WTC11 (cell line): ENCODE results near the gene TPK1. TPM values are rescaled to one million over a fixed set of nuclear protein-coding genes. Genes with fewer than 3 reads are reported as not detected.

ENCODE experiments used
- ATAC-seq: fragments of 200-7000 bp; cut with Tn5 transposase; 2 replicates; pipeline ENCODE4 v1.10.0; 2021; ENCODE audit warnings: mild to moderate bottlenecking, moderate library complexity
- CTCF ChIA-PET: fragments of 300-600 bp; sonication (Branson Sonifier 250); formaldehyde crosslinking; loops from one replicate; lab custom pipeline; 2021; ENCODE audit warnings: antibody characterized with exemption; lab: Charles Lee
- POLR2A ChIA-PET: fragments of 350-600 bp; sonication (Branson Sonifier 250); formaldehyde crosslinking; loops from one replicate; lab custom pipeline; 2021; ENCODE audit warnings: antibody characterized with exemption; lab: Charles Lee
- DNase-seq: peaks from one replicate; pipeline ENCODE4 v3.0.0; 2021; ENCODE audit warnings: low spot score
- H3K27ac Mint-ChIP-seq: 2 replicates; pipeline ENCODE4 v1.8.0; 2021; ENCODE audit warnings: mixed read lengths
- H3K27me3 Mint-ChIP-seq: 2 replicates; pipeline ENCODE4 v1.8.0; 2021; ENCODE audit warnings: low read depth, mild to moderate bottlenecking, moderate library complexity, mixed read lengths
- H3K36me3 Mint-ChIP-seq: 2 replicates; pipeline ENCODE4 v1.8.0; 2021; ENCODE audit warnings: mixed read lengths
- H3K4me1 Mint-ChIP-seq: 2 replicates; pipeline ENCODE4 v1.8.0; 2022; ENCODE audit warnings: mixed read lengths
- H3K4me3 Mint-ChIP-seq: 2 replicates; pipeline ENCODE4 v1.8.0; 2021; ENCODE audit warnings: mild to moderate bottlenecking, moderate library complexity, mixed read lengths
- H3K9me3 Mint-ChIP-seq: 2 replicates; pipeline ENCODE4 v1.8.0; 2021; ENCODE audit warnings: mixed read lengths
- ATF1 ChIP-seq: sonication (generic); formaldehyde crosslinking; IDR thresholded peaks from 2 replicates; pipeline ENCODE4 v1.8.1; 2023; ENCODE audit warnings: mild to moderate bottlenecking, moderate library complexity, missing genetic modification reagents
- CREM ChIP-seq: sonication (generic); formaldehyde crosslinking; IDR thresholded peaks from 2 replicates; pipeline ENCODE4 v1.8.1; 2022; ENCODE audit warnings: mild to moderate bottlenecking, missing genetic modification reagents, moderate library complexity
- ESRRA ChIP-seq: sonication (generic); formaldehyde crosslinking; IDR thresholded peaks from 2 replicates; pipeline ENCODE4 v1.8.1; 2022; ENCODE audit warnings: mild to moderate bottlenecking, missing genetic modification reagents, borderline replicate concordance
- FOXJ3 ChIP-seq: sonication (generic); formaldehyde crosslinking; IDR thresholded peaks from 2 replicates; pipeline ENCODE4 v1.9.0; 2021; ENCODE audit warnings: missing genetic modification reagents, mild to moderate bottlenecking, borderline replicate concordance
- GABPB1 ChIP-seq: sonication (generic); formaldehyde crosslinking; IDR thresholded peaks from 2 replicates; pipeline ENCODE4 v1.8.1; 2023; ENCODE audit warnings: mild to moderate bottlenecking, missing genetic modification reagents
- JAZF1 ChIP-seq: fragments of 250-450 bp; sonication (Bioruptor Pico); IDR thresholded peaks from 2 replicates; pipeline ENCODE4 v1.9.0; 2021; ENCODE audit warnings: moderate library complexity, mild to moderate bottlenecking, inconsistent platforms
- KAT7 ChIP-seq: sonication (generic); formaldehyde crosslinking; IDR thresholded peaks from 2 replicates; pipeline ENCODE4 v1.8.1; 2023; ENCODE audit warnings: missing genetic modification reagents, mild to moderate bottlenecking, borderline replicate concordance
- MXD4 ChIP-seq: fragments of 250-450 bp; sonication (Bioruptor Pico); IDR thresholded peaks from 2 replicates; pipeline ENCODE4 v1.8.0; 2021; ENCODE audit warnings: mild to moderate bottlenecking, moderate library complexity, borderline replicate concordance
- MYBL2 ChIP-seq: sonication (generic); formaldehyde crosslinking; IDR thresholded peaks from 2 replicates; pipeline ENCODE4 v1.8.1; 2023; ENCODE audit warnings: mild to moderate bottlenecking, moderate library complexity, missing genetic modification reagents
- NFATC4 ChIP-seq: fragments of 250-450 bp; sonication (Bioruptor Pico); IDR thresholded peaks from 2 replicates; pipeline ENCODE4 v1.9.0; 2021; ENCODE audit warnings: mild to moderate bottlenecking
- NFE2L1 ChIP-seq: sonication (generic); formaldehyde crosslinking; IDR thresholded peaks from 2 replicates; pipeline ENCODE4 v1.8.1; 2023; ENCODE audit warnings: missing genetic modification reagents
- NR1H2 ChIP-seq: sonication (generic); formaldehyde crosslinking; IDR thresholded peaks from 2 replicates; pipeline ENCODE4 v1.9.0; 2021; ENCODE audit warnings: mild to moderate bottlenecking, moderate library complexity, missing genetic modification reagents
- SP1 ChIP-seq: sonication (generic); formaldehyde crosslinking; conservative IDR thresholded peaks from 2 replicates; pipeline ENCODE4 v1.8.1; 2022; ENCODE audit warnings: missing genetic modification reagents
- ZBTB21 ChIP-seq: sonication (generic); formaldehyde crosslinking; IDR thresholded peaks from 2 replicates; pipeline ENCODE4 v1.8.1; 2023; ENCODE audit warnings: mild to moderate bottlenecking, missing genetic modification reagents, borderline replicate concordance
- ZNF219 ChIP-seq: sonication (generic); formaldehyde crosslinking; IDR thresholded peaks from 2 replicates; pipeline ENCODE4 v1.8.0; 2023; ENCODE audit warnings: missing genetic modification reagents, mild to moderate bottlenecking, borderline replicate concordance
- ZNF317 ChIP-seq: sonication (generic); formaldehyde crosslinking; IDR thresholded peaks from 2 replicates; pipeline ENCODE4 v1.8.1; 2023; ENCODE audit warnings: low read depth, mild to moderate bottlenecking, moderate library complexity, missing genetic modification reagents, borderline replicate concordance
- ZNF423 ChIP-seq: fragments of 250-450 bp; sonication (Bioruptor Pico); IDR thresholded peaks from 2 replicates; pipeline ENCODE4 v2.1.2; 2022; ENCODE audit warnings: mild to moderate bottlenecking, moderate library complexity
- total RNA-seq: library from RNA; stranded (reverse); gene quantifications from 3 replicates; pipeline ENCODE4 v1.2.3, GENCODE V29; 2021
- TF ChIP-seq, protein P1 (sequence below): fragments of 250-450 bp; sonication (Bioruptor Pico); IDR thresholded peaks from 2 replicates; pipeline ENCODE4 v2.1.2; 2022; ENCODE audit warnings: mild to moderate bottlenecking, moderate library complexity
- TF ChIP-seq, protein P2 (sequence below): sonication (generic); formaldehyde crosslinking; IDR thresholded peaks from 2 replicates; pipeline ENCODE4 v1.8.1; 2023; ENCODE audit warnings: mild to moderate bottlenecking, missing genetic modification reagents
- TF ChIP-seq, protein P3 (sequence below): fragments of 200-600 bp; IDR thresholded peaks from 2 replicates; pipeline ENCODE4 v1.8.0; 2022; ENCODE audit warnings: antibody characterized with exemption
- TF ChIP-seq, protein P4 (sequence below): sonication (generic); formaldehyde crosslinking; IDR thresholded peaks from 2 replicates; pipeline ENCODE4 v1.8.1; 2022; ENCODE audit warnings: mild to moderate bottlenecking, missing genetic modification reagents, moderate library complexity, borderline replicate concordance
- TF ChIP-seq, protein P5 (sequence below): sonication (generic); formaldehyde crosslinking; IDR thresholded peaks from 2 replicates; pipeline ENCODE4 v1.8.1; 2022; ENCODE audit warnings: low read depth, mild to moderate bottlenecking, moderate library complexity, missing genetic modification reagents, borderline replicate concordance
- TF ChIP-seq, protein P6 (sequence below): sonication (generic); formaldehyde crosslinking; IDR thresholded peaks from 2 replicates; pipeline ENCODE4 v1.8.1; 2023; ENCODE audit warnings: mild to moderate bottlenecking, missing genetic modification reagents, moderate library complexity
- TF ChIP-seq, protein P7 (sequence below): sonication (generic); formaldehyde crosslinking; IDR thresholded peaks from 2 replicates; pipeline ENCODE4 v1.8.0; 2022; ENCODE audit warnings: mild to moderate bottlenecking, missing genetic modification reagents

The TPK1 gene
- total RNA-seq, 1 experiment from 2014 or later = 2.7 TPM

DNA sequence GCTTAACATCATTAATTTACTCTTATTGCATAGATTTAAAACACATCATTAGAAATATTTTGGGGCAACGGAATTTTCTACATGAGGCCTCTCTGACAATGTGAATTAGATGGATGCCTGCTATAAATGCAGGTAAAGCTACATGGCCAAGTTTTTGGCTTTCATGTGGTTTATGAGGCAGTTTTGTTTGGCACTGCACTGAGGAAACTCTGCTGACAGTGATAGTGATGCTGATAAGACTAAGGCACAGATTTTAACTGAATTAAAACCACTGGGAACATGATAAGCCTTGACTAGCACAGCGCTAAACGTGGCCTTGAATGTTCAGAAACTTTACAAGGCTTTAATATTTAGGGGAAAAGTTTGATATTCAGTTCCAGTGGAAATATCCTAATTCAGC, 318.1 kb downstream of the TPK1 start:
- CTCF ChIA-PET = no interaction called here
- no peak overlapping the region for H3K4me3 Mint-ChIP-seq
- no peaks in the 10 kb centered on the region for H3K36me3 Mint-ChIP-seq
- DNase-seq (no peak), ATAC-seq (no peak)
- no peaks in the 10 kb centered on the region for H3K9me3 Mint-ChIP-seq
- H3K27ac Mint-ChIP-seq = no peak overlapping the region
- no peaks in the 10 kb centered on the region for H3K27me3 Mint-ChIP-seq
- H3K4me1 Mint-ChIP-seq = peaks cover 19% of the 10 kb centered on the region
- POLR2A ChIA-PET = no interaction called here
- TF ChIP-seq SP1 (CRISPR knock-in tag) (no peak), ESRRA (no peak), MYBL2 (no peak), ZNF317 (no peak), ATF1 (CRISPR knock-in tag) (no peak), NFATC4 (CRISPR knock-in tag) (no peak), GABPB1 (CRISPR knock-in tag) (no peak), JAZF1 (CRISPR knock-in tag) (no peak), KAT7 (CRISPR knock-in tag) (no peak), FOXJ3 (no peak), ZBTB21 (CRISPR knock-in tag) (no peak)
- TF ChIP-seq, protein P1, sequence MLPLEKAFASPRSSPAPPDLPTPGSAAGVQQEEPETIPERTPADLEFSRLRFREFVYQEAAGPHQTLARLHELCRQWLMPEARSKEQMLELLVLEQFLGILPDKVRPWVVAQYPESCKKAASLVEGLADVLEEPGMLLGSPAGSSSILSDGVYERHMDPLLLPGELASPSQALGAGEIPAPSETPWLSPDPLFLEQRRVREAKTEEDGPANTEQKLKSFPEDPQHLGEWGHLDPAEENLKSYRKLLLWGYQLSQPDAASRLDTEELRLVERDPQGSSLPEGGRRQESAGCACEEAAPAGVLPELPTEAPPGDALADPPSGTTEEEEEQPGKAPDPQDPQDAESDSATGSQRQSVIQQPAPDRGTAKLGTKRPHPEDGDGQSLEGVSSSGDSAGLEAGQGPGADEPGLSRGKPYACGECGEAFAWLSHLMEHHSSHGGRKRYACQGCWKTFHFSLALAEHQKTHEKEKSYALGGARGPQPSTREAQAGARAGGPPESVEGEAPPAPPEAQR (CRISPR knock-in tag) = no peak

DNA sequence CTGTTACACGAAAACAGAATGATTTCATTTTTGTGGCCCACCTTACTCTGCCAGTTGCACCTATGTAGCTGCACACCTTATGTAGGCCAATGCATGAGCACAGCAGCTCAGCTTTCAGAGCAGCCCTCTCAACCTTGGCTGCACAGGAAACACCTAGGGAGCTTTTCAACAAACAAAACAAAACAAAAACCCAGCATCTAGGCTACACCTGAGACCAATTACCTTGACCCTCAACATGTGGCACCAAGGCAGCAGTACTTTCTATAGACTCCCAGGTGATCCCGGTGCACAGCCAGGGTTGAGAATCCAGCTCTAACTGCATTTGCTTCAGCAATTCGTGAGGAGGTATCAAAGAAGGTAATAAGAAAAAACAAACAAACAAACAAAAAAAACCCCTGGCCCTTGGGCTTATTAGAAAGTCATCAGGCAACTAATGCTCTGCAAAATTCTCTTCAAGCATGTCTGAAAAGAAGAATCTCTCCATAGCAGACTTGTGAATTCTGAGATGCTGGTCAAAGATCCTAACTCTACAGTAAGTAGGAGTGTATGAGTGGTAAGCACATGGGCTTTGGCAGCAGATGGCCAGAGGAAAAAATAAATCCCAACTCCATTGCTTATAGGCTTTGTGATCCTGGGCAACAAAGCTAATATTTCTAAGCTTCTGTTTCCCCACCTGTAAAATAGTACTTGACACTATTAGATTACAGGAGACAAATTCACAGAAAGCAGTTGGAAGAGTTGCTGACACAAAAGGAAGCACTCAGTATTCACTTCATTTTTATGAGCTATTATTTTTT, 318.9 kb downstream of the TPK1 start:
- CTCF ChIA-PET = no interaction called here
- TF ChIP-seq NR1H2 (CRISPR knock-in tag) (no peak), MXD4 (no peak), CREM (CRISPR knock-in tag) (no peak), GABPB1 (CRISPR knock-in tag) (no peak), ZNF219 (CRISPR knock-in tag) (no peak), ZNF423 (no peak), NFE2L1 (CRISPR knock-in tag) (no peak)
- TF ChIP-seq, protein P2, sequence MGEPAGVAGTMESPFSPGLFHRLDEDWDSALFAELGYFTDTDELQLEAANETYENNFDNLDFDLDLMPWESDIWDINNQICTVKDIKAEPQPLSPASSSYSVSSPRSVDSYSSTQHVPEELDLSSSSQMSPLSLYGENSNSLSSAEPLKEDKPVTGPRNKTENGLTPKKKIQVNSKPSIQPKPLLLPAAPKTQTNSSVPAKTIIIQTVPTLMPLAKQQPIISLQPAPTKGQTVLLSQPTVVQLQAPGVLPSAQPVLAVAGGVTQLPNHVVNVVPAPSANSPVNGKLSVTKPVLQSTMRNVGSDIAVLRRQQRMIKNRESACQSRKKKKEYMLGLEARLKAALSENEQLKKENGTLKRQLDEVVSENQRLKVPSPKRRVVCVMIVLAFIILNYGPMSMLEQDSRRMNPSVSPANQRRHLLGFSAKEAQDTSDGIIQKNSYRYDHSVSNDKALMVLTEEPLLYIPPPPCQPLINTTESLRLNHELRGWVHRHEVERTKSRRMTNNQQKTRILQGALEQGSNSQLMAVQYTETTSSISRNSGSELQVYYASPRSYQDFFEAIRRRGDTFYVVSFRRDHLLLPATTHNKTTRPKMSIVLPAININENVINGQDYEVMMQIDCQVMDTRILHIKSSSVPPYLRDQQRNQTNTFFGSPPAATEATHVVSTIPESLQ (CRISPR knock-in tag) = no peak
- TF ChIP-seq, protein P3, sequence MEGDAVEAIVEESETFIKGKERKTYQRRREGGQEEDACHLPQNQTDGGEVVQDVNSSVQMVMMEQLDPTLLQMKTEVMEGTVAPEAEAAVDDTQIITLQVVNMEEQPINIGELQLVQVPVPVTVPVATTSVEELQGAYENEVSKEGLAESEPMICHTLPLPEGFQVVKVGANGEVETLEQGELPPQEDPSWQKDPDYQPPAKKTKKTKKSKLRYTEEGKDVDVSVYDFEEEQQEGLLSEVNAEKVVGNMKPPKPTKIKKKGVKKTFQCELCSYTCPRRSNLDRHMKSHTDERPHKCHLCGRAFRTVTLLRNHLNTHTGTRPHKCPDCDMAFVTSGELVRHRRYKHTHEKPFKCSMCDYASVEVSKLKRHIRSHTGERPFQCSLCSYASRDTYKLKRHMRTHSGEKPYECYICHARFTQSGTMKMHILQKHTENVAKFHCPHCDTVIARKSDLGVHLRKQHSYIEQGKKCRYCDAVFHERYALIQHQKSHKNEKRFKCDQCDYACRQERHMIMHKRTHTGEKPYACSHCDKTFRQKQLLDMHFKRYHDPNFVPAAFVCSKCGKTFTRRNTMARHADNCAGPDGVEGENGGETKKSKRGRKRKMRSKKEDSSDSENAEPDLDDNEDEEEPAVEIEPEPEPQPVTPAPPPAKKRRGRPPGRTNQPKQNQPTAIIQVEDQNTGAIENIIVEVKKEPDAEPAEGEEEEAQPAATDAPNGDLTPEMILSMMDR = no peak
- TF ChIP-seq, protein P4, sequence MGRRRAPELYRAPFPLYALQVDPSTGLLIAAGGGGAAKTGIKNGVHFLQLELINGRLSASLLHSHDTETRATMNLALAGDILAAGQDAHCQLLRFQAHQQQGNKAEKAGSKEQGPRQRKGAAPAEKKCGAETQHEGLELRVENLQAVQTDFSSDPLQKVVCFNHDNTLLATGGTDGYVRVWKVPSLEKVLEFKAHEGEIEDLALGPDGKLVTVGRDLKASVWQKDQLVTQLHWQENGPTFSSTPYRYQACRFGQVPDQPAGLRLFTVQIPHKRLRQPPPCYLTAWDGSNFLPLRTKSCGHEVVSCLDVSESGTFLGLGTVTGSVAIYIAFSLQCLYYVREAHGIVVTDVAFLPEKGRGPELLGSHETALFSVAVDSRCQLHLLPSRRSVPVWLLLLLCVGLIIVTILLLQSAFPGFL (CRISPR knock-in tag) = no peak
- TF ChIP-seq, protein P5, sequence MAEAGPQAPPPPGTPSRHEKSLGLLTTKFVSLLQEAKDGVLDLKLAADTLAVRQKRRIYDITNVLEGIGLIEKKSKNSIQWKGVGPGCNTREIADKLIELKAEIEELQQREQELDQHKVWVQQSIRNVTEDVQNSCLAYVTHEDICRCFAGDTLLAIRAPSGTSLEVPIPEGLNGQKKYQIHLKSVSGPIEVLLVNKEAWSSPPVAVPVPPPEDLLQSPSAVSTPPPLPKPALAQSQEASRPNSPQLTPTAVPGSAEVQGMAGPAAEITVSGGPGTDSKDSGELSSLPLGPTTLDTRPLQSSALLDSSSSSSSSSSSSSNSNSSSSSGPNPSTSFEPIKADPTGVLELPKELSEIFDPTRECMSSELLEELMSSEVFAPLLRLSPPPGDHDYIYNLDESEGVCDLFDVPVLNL (CRISPR knock-in tag) = no peak
- TF ChIP-seq, protein P1 (CRISPR knock-in tag) = no peak
- TF ChIP-seq, protein P6, sequence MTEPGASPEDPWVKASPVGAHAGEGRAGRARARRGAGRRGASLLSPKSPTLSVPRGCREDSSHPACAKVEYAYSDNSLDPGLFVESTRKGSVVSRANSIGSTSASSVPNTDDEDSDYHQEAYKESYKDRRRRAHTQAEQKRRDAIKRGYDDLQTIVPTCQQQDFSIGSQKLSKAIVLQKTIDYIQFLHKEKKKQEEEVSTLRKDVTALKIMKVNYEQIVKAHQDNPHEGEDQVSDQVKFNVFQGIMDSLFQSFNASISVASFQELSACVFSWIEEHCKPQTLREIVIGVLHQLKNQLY (CRISPR knock-in tag) = no peak
- TF ChIP-seq, protein P7, sequence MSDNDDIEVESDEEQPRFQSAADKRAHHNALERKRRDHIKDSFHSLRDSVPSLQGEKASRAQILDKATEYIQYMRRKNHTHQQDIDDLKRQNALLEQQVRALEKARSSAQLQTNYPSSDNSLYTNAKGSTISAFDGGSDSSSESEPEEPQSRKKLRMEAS (CRISPR knock-in tag) = no peak

More for the DNA sequence above, 318.9 kb downstream of the TPK1 start:
- peak; percentile 89 for ATAC-seq
- H3K4me1 Mint-ChIP-seq = peaks cover 19% of the 10 kb centered on the region
- no peak overlapping the region for H3K4me3 Mint-ChIP-seq
- H3K36me3 Mint-ChIP-seq = no peaks in the 10 kb centered on the region
- POLR2A ChIA-PET = no interaction called here
- DNase-seq = no peak
- H3K27me3 Mint-ChIP-seq = no peaks in the 10 kb centered on the region
- peak overlapping the region; percentile 67 for H3K27ac Mint-ChIP-seq
- no peaks in the 10 kb centered on the region for H3K9me3 Mint-ChIP-seq
